ENCODE measurements around the gene SOX18. TPM values are rescaled to one million over a fixed set of nuclear protein-coding genes. Genes with fewer than 3 reads are reported as not detected.

SOX18 gene
- total and polyA plus RNA-seq, 2 of the 4 experiments (the other 2 are of a cell fraction), result not detected

- no peak overlapping the region for H3K14ac ChIP-seq (replicated peaks; ENCODE audit: low read depth, low read length)
- no peak overlapping the region for H3K9ac ChIP-seq (ENCODE audit: low read depth, low read length)
- H2BK15ac ChIP-seq (ENCODE audit: low read depth, low read length), result no peak overlapping the region
- intact Hi-C loops (cut with micrococcal nuclease) (loop anchor here (2.0 kb wide), 1 partner anchor 19 kb away; no protein-coding TSS in a partner anchor), in situ Hi-C loops (cut with MboI; ENCODE audit: low sequenced_read_pairs) (no loop called here), dilution Hi-C loops (cut with HindIII; ENCODE audit: low sequenced_read_pairs, unreplicated experiment) (no loop called here)
- no peak overlapping the region for H4K8ac ChIP-seq (ENCODE audit: low read depth in 2 of 2, low read length in 2 of 2)
- H3K79me1 ChIP-seq (ENCODE audit: low read depth in 1 of 2, low read length in 2 of 2), result no peaks in the 10 kb centered on the region
- H2AFZ ChIP-seq (replicated peaks; ENCODE audit: low read length, poor library complexity), result peak overlapping the region; percentile 49
- no peak overlapping the region for H4K5ac ChIP-seq (ENCODE audit: low read depth, low read length)
- H4K20me1 ChIP-seq (ENCODE audit: insufficient read depth, low read length), result peaks cover 5% of the 10 kb centered on the region; the same call in 1 of the 2 replicates
- no peak overlapping the region for H4K91ac ChIP-seq (ENCODE audit: insufficient read depth, low read depth, low read length)
- H3K9me3 ChIP-seq (ENCODE audit: control insufficient read depth, insufficient read depth, low read length), result no peaks in the 10 kb centered on the region
- H3K9me1 ChIP-seq (ENCODE audit: insufficient read depth, low read length), result no peaks in the 10 kb centered on the region
- H2BK20ac ChIP-seq (ENCODE audit: low read depth, low read length), result no peak overlapping the region
- BruUV-seq (replicated peaks), result no TSS peak
- POLR2A ChIA-PET (ENCODE audit: unreplicated experiment), result no interaction called here
- H3K27ac ChIP-seq (ENCODE audit: insufficient read depth, low read length), result no peak overlapping the region
- peaks cover 10% of the 10 kb centered on the region for H3K36me3 ChIP-seq (ENCODE audit: control insufficient read depth, insufficient read depth, low read length)
- H3K4me2 ChIP-seq (ENCODE audit: low read depth, low read length), result no peak overlapping the region
- H3K18ac ChIP-seq (ENCODE audit: low read depth, low read length), result no peak overlapping the region
- no peak overlapping the region for H3K4me3 ChIP-seq (ENCODE audit: insufficient read depth, low read depth, low read length)
- no peak overlapping the region for H3K56ac ChIP-seq (ENCODE audit: extremely low read depth, insufficient read depth, low read length)
- CTCF ChIA-PET, result interaction anchor here (0.8 to 1.9 kb wide), 3 partner anchors 10 to 500 kb away, joined by 3 to 6 read pairs (median 3); partner anchors contain the start of gene PTK6
- DNase-seq (no peak), ATAC-seq (ENCODE audit: low read depth) (no peak)
- no peak overlapping the region for H2BK120ac ChIP-seq (ENCODE audit: low read depth, low read length)
- no peak overlapping the region for H2AK5ac ChIP-seq (ENCODE audit: low read depth, low read length)
- WGBS, 2 experiments (ENCODE audit: extremely low coverage in 2 of 2, insufficient read length in 1 of 2), result 13% methylated on average over 24 of the region's 36 CpGs; no CpG with 5 or more reads in 1 of the 2 experiments
- H3K4me1 ChIP-seq (ENCODE audit: control insufficient read depth, insufficient read depth, low read length), result peaks cover 5% of the 10 kb centered on the region; the same call in 1 of the 2 replicates
- H3K23ac ChIP-seq (ENCODE audit: low read depth, low read length), result no peak overlapping the region
- H2AK9ac ChIP-seq (replicated peaks; ENCODE audit: low read depth, low read length, poor library complexity), result peak overlapping the region; percentile 50
- H2BK5ac ChIP-seq (ENCODE audit: low read depth, low read length, poor library complexity, severe bottlenecking), result no peak overlapping the region
- H3K27me3 ChIP-seq (ENCODE audit: control insufficient read depth, insufficient read depth, low read length), result peaks cover 44% of the 10 kb centered on the region
- H3K4ac ChIP-seq (ENCODE audit: low read depth, low read length), result no peak overlapping the region
- no peak for TF ChIP-seq RAD21 (IDR thresholded peaks at IDR 0.05; ENCODE audit: low read length)
- TF ChIP-seq FOS (IDR thresholded peaks at IDR 0.05; ENCODE audit: low read depth, low read length), result no peak
- TF ChIP-seq RFX5 (IDR thresholded peaks at IDR 0.05; ENCODE audit: low read depth, low read length), result no peak
- no peak for TF ChIP-seq MAFK (IDR thresholded peaks at IDR 0.05; ENCODE audit: low read depth, low read length)
- no peak for TF ChIP-seq CTCF (conservative IDR thresholded peaks at IDR 0.05; ENCODE audit: low read depth, low read length)
- TF ChIP-seq NFE2L2 (IDR thresholded peaks at IDR 0.05; ENCODE audit: low read depth, low read length), result no peak
- no peak for TF ChIP-seq CEBPB (IDR thresholded peaks at IDR 0.05; ENCODE audit: low read depth, low read length)
- TF ChIP-seq SMC3 (IDR thresholded peaks at IDR 0.05; ENCODE audit: low read depth, low read length), result no peak
- no peak for TF ChIP-seq RCOR1 (IDR thresholded peaks at IDR 0.05; ENCODE audit: insufficient replicate concordance, low read length)
- no peak for TF ChIP-seq POLR2A (IDR thresholded peaks at IDR 0.05; ENCODE audit: low read depth, low read length)
- no peak for TF ChIP-seq ELK1 (IDR thresholded peaks at IDR 0.05; ENCODE audit: borderline replicate concordance, low read depth, low read length)
- TF ChIP-seq CHD1 (IDR thresholded peaks at IDR 0.05; ENCODE audit: low read depth, low read length), result no peak
- TF ChIP-seq MXI1 (IDR thresholded peaks at IDR 0.05; ENCODE audit: borderline replicate concordance, low read depth, low read length), result no peak
- no peak for TF ChIP-seq USF2 (IDR thresholded peaks at IDR 0.05; ENCODE audit: low read depth, low read length)
- TF ChIP-seq BHLHE40 (IDR thresholded peaks at IDR 0.05; ENCODE audit: low read depth, low read length), result no peak
Measured at GRCh38 chr20:64037498-64038213, 11.8 kb downstream of the SOX18 start.
